Transverse colon (tissue), 4 donors: Measurements from ENCODE around the gene ABCA12.

Experiments
- POLR2A ChIP-seq: fragments of 450-650 bp; IDR thresholded peaks from one replicate; pipeline ENCODE4 v1.6.1; 2016; ENCODE audit warnings: antibody characterized with exemption, mild to moderate bottlenecking, moderate library complexity
- POLR2AphosphoS5 ChIP-seq, 3 donors: sonication (generic); formaldehyde crosslinking; IDR thresholded peaks; one replicate each; pipeline ENCODE4 v1.6.1; 2016; ENCODE audit warnings: antibody characterized with exemption in 3 of 3
- TF ChIP-seq, protein P1 (sequence below), 5 experiments: fragments of 200-600 bp in 3 of 5; fragments of 450-650 bp in 2 of 5; sonication (generic) in 3 of 5; IDR thresholded peaks; 1 replicate in 2 of 5; 2 replicates in 3 of 5; pipeline ENCODE4 v1.5.1; 2016 to 2017; ENCODE audit warnings: antibody characterized with exemption in 5 of 5, inconsistent platforms in 3 of 5, mild to moderate bottlenecking in 2 of 5, moderate library complexity in 1 of 5

DNA sequence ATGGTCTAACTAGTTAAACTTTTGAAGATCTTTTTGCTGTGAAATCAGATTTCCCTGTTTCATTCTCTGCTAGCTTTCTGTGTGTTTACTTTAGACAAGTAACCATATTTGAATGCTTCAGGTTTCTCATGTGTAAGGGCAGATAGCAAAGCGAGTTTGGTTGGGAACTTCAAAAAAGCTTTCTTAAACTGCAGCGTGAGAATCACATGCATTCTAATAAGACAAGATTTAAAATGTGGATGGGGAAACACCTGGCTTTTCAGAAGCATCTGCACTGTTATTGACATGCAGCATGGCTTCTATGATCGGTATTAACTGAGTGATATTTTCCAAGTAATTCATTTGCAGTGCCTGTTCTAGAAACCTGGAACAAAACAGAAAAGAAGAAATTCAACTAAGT lies 119.3 kb downstream of the ABCA12 start:
- TF ChIP-seq, protein P1, sequence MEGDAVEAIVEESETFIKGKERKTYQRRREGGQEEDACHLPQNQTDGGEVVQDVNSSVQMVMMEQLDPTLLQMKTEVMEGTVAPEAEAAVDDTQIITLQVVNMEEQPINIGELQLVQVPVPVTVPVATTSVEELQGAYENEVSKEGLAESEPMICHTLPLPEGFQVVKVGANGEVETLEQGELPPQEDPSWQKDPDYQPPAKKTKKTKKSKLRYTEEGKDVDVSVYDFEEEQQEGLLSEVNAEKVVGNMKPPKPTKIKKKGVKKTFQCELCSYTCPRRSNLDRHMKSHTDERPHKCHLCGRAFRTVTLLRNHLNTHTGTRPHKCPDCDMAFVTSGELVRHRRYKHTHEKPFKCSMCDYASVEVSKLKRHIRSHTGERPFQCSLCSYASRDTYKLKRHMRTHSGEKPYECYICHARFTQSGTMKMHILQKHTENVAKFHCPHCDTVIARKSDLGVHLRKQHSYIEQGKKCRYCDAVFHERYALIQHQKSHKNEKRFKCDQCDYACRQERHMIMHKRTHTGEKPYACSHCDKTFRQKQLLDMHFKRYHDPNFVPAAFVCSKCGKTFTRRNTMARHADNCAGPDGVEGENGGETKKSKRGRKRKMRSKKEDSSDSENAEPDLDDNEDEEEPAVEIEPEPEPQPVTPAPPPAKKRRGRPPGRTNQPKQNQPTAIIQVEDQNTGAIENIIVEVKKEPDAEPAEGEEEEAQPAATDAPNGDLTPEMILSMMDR (IDR thresholded peaks at IDR 0.05), result no peak
- TF ChIP-seq POLR2A (no peak), POLR2AphosphoS5 (IDR thresholded peaks at IDR 0.05) (no peak)
